Gastrocnemius medialis (tissue), 4 donors: Measurements from ENCODE around the gene NHERF2. TPM values are rescaled to one million over a fixed set of nuclear protein-coding genes. Genes with fewer than 3 reads are reported as not detected.

Experiments
- ATAC-seq, 2 donors: fragments of 150-250 bp; one replicate each; pipeline ENCODE4 v1.9.1; 2016
- DNase-seq, 2 donors: peaks; one replicate each; pipeline ENCODE4 v3.0.0-alpha.2; 2019
- H3K27ac ChIP-seq, 4 donors: fragments of 200-600 bp; sonication (generic); 1 replicate in 1 of 4; 2 replicates in 3 of 4; pipeline ENCODE4 v1.5.1; 2016 to 2018; ENCODE audit warnings: mild to moderate bottlenecking in 2 of 4, moderate library complexity in 1 of 4
- H3K27me3 ChIP-seq, 3 donors: fragments of 200-600 bp; sonication (generic) in 2 of 3; 1 replicate in 1 of 3; 2 replicates in 2 of 3; pipeline versions ENCODE4 v1.5.1 to v1.6.0; 2016 to 2019; ENCODE audit warnings: mild to moderate bottlenecking in 1 of 3, moderate library complexity in 1 of 3
- H3K36me3 ChIP-seq, 2 donors: fragments of 200-600 bp; sonication (generic) in 1 of 2; one replicate each; pipeline ENCODE4 v1.5.1; 2017 to 2018
- H3K4me1 ChIP-seq, 2 donors: fragments of 200-600 bp; sonication (generic) in 1 of 2; one replicate each; pipeline ENCODE4 v1.5.1; 2016 to 2017; ENCODE audit warnings: mild to moderate bottlenecking in 2 of 2
- H3K4me3 ChIP-seq, 4 donors: fragments of 200-600 bp; sonication (generic) in 3 of 4; 1 replicate in 1 of 4; 2 replicates in 3 of 4; pipeline ENCODE4 v1.5.1; 2016 to 2019; ENCODE audit warnings: mild to moderate bottlenecking in 2 of 4
- H3K9me3 ChIP-seq, 3 donors: fragments of 200-600 bp; sonication (generic) in 2 of 3; 1 replicate in 1 of 3; 2 replicates in 2 of 3; pipeline ENCODE4 v1.5.1; 2016 to 2019
- POLR2A ChIP-seq, 2 donors: fragments of 450-650 bp; IDR thresholded peaks; one replicate each; pipeline ENCODE4 v1.6.1; 2017; ENCODE audit warnings: antibody characterized with exemption in 2 of 2, mild to moderate bottlenecking in 2 of 2, moderate library complexity in 2 of 2
- in situ Hi-C, 4 donors: fragments of 200-750 bp; cut with MboI; loops; one replicate each; pipeline versions ENCODE4 v1.15.0 to v1.8.0; 2017; ENCODE audit warnings: low sequenced_read_pairs in 4 of 4
- intact Hi-C: fragments of 100-400 bp; cut with DNase I; formaldehyde crosslinking; loops from one replicate; pipeline ENCODE4 v1.15.1; 2023; ENCODE audit warnings: low total_unique reads
- total RNA-seq, 4 donors: library from RNA; depleted of rRNA; stranded (reverse); fragments of >200 nt; gene quantifications; one replicate each; pipeline versions ENCODE4 v1.1.0 to v1.2.3, GENCODE V29; 2016
- TF ChIP-seq, protein P1 (sequence below), 5 experiments: fragments of 450-650 bp in 3 of 5; fragments of 200-600 bp in 2 of 5; sonication (generic) in 2 of 5; IDR thresholded peaks in 4 of 5; conservative IDR thresholded peaks in 1 of 5; 1 replicate in 4 of 5; 2 replicates in 1 of 5; pipeline ENCODE4 v1.5.1; 2016 to 2019; ENCODE audit warnings: antibody characterized with exemption in 5 of 5, mild to moderate bottlenecking in 3 of 5, moderate library complexity in 3 of 5

The NHERF2 gene
- total RNA-seq, 4 donors from 2014 or later, result 51.6 to 86.9 (median 74.4) TPM

DNA sequence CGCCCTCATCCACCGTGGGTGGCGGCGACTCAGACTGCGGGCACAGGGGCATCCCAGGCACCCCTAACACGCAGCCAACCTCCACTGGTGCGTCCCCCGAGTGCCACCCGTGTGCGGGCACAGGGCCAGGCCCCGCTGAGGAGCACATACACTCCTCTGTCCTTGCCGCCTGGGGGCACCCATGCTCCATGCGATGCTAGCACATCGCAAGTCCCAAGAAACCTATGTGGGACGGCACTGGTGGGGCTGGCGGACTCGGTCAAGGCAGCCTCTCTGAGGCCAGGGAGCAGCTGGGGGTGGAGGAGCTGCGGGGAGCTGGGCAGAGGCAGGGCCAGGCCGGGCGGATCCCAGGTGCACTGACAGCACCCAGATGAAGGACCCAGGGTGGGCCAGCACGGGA lies 21.1 kb upstream of the NHERF2 start:
- ATAC-seq, result no peak
- TF ChIP-seq POLR2A (IDR thresholded peaks at IDR 0.05), result no peak
- TF ChIP-seq, protein P1, sequence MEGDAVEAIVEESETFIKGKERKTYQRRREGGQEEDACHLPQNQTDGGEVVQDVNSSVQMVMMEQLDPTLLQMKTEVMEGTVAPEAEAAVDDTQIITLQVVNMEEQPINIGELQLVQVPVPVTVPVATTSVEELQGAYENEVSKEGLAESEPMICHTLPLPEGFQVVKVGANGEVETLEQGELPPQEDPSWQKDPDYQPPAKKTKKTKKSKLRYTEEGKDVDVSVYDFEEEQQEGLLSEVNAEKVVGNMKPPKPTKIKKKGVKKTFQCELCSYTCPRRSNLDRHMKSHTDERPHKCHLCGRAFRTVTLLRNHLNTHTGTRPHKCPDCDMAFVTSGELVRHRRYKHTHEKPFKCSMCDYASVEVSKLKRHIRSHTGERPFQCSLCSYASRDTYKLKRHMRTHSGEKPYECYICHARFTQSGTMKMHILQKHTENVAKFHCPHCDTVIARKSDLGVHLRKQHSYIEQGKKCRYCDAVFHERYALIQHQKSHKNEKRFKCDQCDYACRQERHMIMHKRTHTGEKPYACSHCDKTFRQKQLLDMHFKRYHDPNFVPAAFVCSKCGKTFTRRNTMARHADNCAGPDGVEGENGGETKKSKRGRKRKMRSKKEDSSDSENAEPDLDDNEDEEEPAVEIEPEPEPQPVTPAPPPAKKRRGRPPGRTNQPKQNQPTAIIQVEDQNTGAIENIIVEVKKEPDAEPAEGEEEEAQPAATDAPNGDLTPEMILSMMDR (IDR thresholded peaks at IDR 0.05 in 4 of 5, conservative IDR thresholded peaks at IDR 0.05 in 1 of 5), result no peak

DNA sequence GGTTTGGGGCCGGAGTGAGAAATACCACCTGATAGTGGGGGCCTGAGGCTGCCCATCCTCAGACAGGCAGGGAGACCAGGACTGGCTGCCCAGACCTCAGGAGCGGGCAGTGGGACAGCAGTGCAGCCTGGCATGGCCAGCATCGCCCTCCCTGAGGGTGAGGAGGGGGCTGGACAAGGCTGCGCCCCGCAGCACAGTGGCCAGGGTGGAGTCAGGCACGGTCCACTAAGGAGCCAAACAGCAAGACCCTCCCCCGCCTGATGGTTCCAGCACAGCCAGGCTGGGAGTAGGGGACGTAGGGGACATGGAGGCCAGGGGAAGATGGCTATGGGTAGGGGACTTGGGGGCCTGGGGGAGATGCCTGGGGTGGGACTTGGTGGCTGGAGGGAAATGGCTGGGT lies 20.4 kb upstream of the NHERF2 start:
- DNase-seq (no peak), ATAC-seq (no peak)
- H3K36me3 ChIP-seq, result peaks cover 0 to 20% of the 10 kb centered on the region in 2 donors
- intact Hi-C loops, result loop anchor here (5.0 to 10.0 kb wide), 2 partner anchors 261 to 528 kb away; partner anchors contain the start of genes CEMP1, PDPK1 and RNPS1
- H3K9me3 ChIP-seq, result no peaks in the 10 kb centered on the region
- peaks cover 52 to 64% of the 10 kb centered on the region in 2 donors for H3K4me1 ChIP-seq
- H3K27me3 ChIP-seq, result no peaks in the 10 kb centered on the region
- H3K27ac ChIP-seq, result no peak overlapping the region
- in situ Hi-C loops, result no loop called here
- H3K4me3 ChIP-seq, result no peak overlapping the region
- TF ChIP-seq POLR2A (IDR thresholded peaks at IDR 0.05), result no peak
- TF ChIP-seq, protein P1 (IDR thresholded peaks at IDR 0.05 in 4 of 5, conservative IDR thresholded peaks at IDR 0.05 in 1 of 5), result no peak

More for the DNA sequence above, 21.1 kb upstream of the NHERF2 start:
- intact Hi-C loops (loop anchor here (5.0 to 10.0 kb wide), 2 partner anchors 262 to 529 kb away; partner anchors contain the start of genes CEMP1, PDPK1 and RNPS1), in situ Hi-C loops (no loop called here)
- no peak overlapping the region for H3K27ac ChIP-seq
- no peaks in the 10 kb centered on the region for H3K27me3 ChIP-seq
- H3K36me3 ChIP-seq, result peaks cover 0 to 26% of the 10 kb centered on the region in 2 donors
- no peak for DNase-seq
- H3K9me3 ChIP-seq, result no peaks in the 10 kb centered on the region
- no peak overlapping the region for H3K4me3 ChIP-seq
- peaks cover 52 to 64% of the 10 kb centered on the region in 2 donors for H3K4me1 ChIP-seq

DNA sequence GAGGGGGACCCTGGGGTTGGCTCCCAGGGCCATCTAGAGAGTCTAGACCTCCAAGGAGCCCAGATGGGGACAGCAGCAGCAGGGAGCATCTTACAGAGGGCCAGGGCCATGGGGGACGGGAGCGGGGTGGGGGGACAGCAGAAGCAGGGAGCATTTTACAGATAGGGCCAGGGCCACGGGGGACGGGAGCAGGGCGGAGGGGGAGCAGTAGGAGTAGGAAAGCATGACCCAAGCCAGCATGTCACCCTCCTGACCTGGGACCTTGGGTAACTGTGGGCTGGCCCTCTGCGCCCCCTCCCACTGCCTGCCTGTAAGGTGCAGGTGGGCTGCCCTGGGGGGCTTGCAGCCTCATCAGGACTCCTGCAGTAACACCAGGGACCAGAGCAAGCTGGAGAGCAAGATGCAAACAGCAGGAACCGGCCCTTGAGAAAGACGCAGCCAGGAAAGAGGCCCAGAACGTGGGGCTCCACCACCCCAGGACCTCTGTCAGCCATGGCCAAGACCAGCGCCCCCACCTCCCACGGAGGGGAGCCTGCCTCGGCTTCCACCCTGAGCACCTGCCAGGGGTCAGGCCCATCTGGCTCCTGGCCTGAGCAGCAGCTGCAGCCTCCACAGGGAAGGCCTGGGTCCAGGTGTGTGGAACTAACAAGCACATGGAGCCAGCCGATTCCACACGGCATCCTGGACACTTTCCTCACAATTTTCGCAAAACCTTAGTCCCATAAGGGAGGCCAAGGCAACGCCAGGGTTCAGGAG lies 19.4 kb upstream of the NHERF2 start:
- Histone ChIP-seq H3K36me3 (peaks cover 0 to 11% of the 10 kb centered on the region in 2 donors), H3K27ac (peak overlapping the region in 1 of 4 donors; percentile 37), H3K9me3 (no peaks in the 10 kb centered on the region), H3K27me3 (no peaks in the 10 kb centered on the region), H3K4me3 (peak overlapping the region in 2 of 4 donors; percentile 38 to 78), H3K4me1 (peaks cover 52 to 64% of the 10 kb centered on the region in 2 donors)
- no peak for ATAC-seq
- intact Hi-C loops (loop anchor here (5.0 to 10.0 kb wide), 2 partner anchors 260 to 528 kb away; partner anchors contain the start of genes CEMP1, PDPK1 and RNPS1), in situ Hi-C loops (no loop called here)
- TF ChIP-seq, protein P1 (IDR thresholded peaks at IDR 0.05 in 4 of 5, conservative IDR thresholded peaks at IDR 0.05 in 1 of 5), result no peak
- no peak for TF ChIP-seq POLR2A (IDR thresholded peaks at IDR 0.05)
- DNase-seq, result no peak

DNA sequence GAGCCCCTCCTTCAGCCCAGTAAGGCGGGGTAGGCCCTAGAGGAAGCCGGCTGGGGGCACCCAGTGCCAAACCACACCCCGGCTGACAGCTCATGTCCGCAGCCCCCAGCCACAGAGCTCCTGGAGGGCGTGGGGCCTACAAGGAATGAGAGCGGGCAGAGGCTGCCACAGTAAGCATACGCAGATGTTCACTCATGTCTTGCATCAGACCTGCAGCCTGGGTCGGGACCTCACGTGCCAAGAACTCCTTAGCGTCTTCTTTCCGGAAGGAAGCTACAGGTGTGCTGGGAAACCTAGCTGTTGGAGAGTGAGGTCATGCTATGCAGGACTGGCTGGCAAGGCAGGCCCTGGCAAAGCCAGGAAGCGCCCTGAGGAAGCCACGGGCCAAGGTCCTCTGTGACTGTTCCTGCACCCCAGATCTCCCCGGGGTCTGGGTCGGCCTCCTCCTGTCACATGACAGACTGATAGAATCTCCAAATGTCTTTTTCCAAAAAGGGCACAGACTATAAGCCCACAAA lies 18.6 kb upstream of the NHERF2 start:
- peak overlapping the region in 2 of 4 donors; percentile 76 to 99 for H3K27ac ChIP-seq
- ATAC-seq (no peak), DNase-seq (peak in 1 of 2 donors; percentile 45)
- TF ChIP-seq, protein P1 (IDR thresholded peaks at IDR 0.05 in 4 of 5, conservative IDR thresholded peaks at IDR 0.05 in 1 of 5), result no peak
- TF ChIP-seq POLR2A (IDR thresholded peaks at IDR 0.05), result no peak
- in situ Hi-C loops, result no loop called here
- peaks cover 0 to 3% of the 10 kb centered on the region in 2 donors for H3K36me3 ChIP-seq
- no peaks in the 10 kb centered on the region for H3K27me3 ChIP-seq
- no peaks in the 10 kb centered on the region for H3K9me3 ChIP-seq
- peaks cover 52 to 64% of the 10 kb centered on the region in 2 donors for H3K4me1 ChIP-seq
- intact Hi-C loops, result loop anchor here (5.0 to 10.0 kb wide), 2 partner anchors 259 to 527 kb away; partner anchors contain the start of genes CEMP1, PDPK1 and RNPS1
- H3K4me3 ChIP-seq, result peak overlapping the region in 3 of 4 donors; percentile 63 to 78 (median 76)
